Measurements from ENCODE around the gene SORD. TPM values are rescaled to one million over a fixed set of nuclear protein-coding genes. Genes with fewer than 3 reads are reported as not detected.
"Not testable (repeated sequence)": the region's sequence is repeated elsewhere in the genome, so short reads cannot be mapped to it uniquely, and the experiment has no call there.

Gene SORD
- total RNA-seq, 2 experiments from 2014 or later = 7.8 to 10.7 TPM

GRCh38 chr15:45101749-45102148 lies 78.8 kb downstream of the SORD start:
- DNase-seq = no peak
- Mint-ChIP-seq H3K4me1 (no peaks in the 10 kb centered on the region), H3K36me3 (no peaks in the 10 kb centered on the region), H3K9me3 (ENCODE audit: low read depth) (no peaks in the 10 kb centered on the region), H3K27me3 (peaks cover 8% of the 10 kb centered on the region), H3K4me3 (no peak overlapping the region), H3K27ac (no peak overlapping the region)
- CTCF ChIA-PET = no interaction called here
- ATAC-seq = no peak

- no peaks in the 10 kb centered on the region for H3K36me3 Mint-ChIP-seq
- H3K4me1 Mint-ChIP-seq = no peaks in the 10 kb centered on the region
- ATAC-seq (no peak), DNase-seq (no peak)
- H3K9me3 Mint-ChIP-seq (ENCODE audit: low read depth) = no peaks in the 10 kb centered on the region
- no peak overlapping the region for H3K27ac Mint-ChIP-seq
- peaks cover 8% of the 10 kb centered on the region for H3K27me3 Mint-ChIP-seq
- no peak overlapping the region for H3K4me3 Mint-ChIP-seq
- CTCF ChIA-PET = no interaction called here
These were observed 79.2 kb downstream of the SORD start for GRCh38 chr15:45102226-45102625.

- DNase-seq; ATAC-seq; H3K4me3 Mint-ChIP-seq; H3K36me3 Mint-ChIP-seq; H3K9me3 Mint-ChIP-seq (ENCODE audit: low read depth); CTCF ChIA-PET; H3K27ac Mint-ChIP-seq; H3K4me1 Mint-ChIP-seq: not testable (repeated sequence)
- peaks cover 12% of the 10 kb centered on the region for H3K27me3 Mint-ChIP-seq
These were observed 81.2 kb downstream of the SORD start for GRCh38 chr15:45104170-45104569.

- Mint-ChIP-seq H3K27me3 (peaks cover 25% of the 10 kb centered on the region), H3K9me3 (ENCODE audit: low read depth) (no peaks in the 10 kb centered on the region), H3K4me1 (no peaks in the 10 kb centered on the region), H3K4me3 (no peak overlapping the region), H3K27ac (no peak overlapping the region), H3K36me3 (no peaks in the 10 kb centered on the region)
- no peak for DNase-seq
- no peak for ATAC-seq
- CTCF ChIA-PET = interaction anchor here (3.4 kb wide), 1 partner anchor 12 kb away, joined by 12 read pairs; no protein-coding TSS in a partner anchor
These were observed 82.6 kb downstream of the SORD start for GRCh38 chr15:45105586-45105985.

GRCh38 chr15:45106002-45106790 lies 83.2 kb downstream of the SORD start:
- Mint-ChIP-seq H3K27ac (no peak overlapping the region), H3K27me3 (peaks cover 27% of the 10 kb centered on the region), H3K36me3 (no peaks in the 10 kb centered on the region), H3K9me3 (ENCODE audit: low read depth) (no peaks in the 10 kb centered on the region), H3K4me3 (no peak overlapping the region), H3K4me1 (no peaks in the 10 kb centered on the region)
- DNase-seq = no peak
- CTCF ChIA-PET = interaction anchor here (3.4 kb wide), 1 partner anchor 12 kb away, joined by 12 read pairs; no protein-coding TSS in a partner anchor
- no peak for ATAC-seq

GRCh38 chr15:45107941-45108630 lies 85.1 kb downstream of the SORD start:
- CTCF ChIA-PET = interaction anchor here (0.7 to 3.4 kb wide), 3 partner anchors 10 to 140 kb away, joined by 3 to 12 read pairs (median 3); no protein-coding TSS in a partner anchor
- Mint-ChIP-seq H3K36me3 (no peaks in the 10 kb centered on the region), H3K9me3 (ENCODE audit: low read depth) (no peaks in the 10 kb centered on the region), H3K4me1 (peaks cover 8% of the 10 kb centered on the region), H3K4me3 (no peak overlapping the region), H3K27me3 (peaks cover 41% of the 10 kb centered on the region), H3K27ac (no peak overlapping the region)
- DNase-seq (no peak), ATAC-seq (no peak)

- ATAC-seq (no peak), DNase-seq (no peak)
- Mint-ChIP-seq H3K36me3 (no peaks in the 10 kb centered on the region), H3K4me1 (peaks cover 13% of the 10 kb centered on the region), H3K27me3 (peaks cover 56% of the 10 kb centered on the region), H3K9me3 (ENCODE audit: low read depth) (no peaks in the 10 kb centered on the region), H3K4me3 (no peak overlapping the region), H3K27ac (no peak overlapping the region)
- CTCF ChIA-PET = interaction anchor here (2.0 kb wide), 1 partner anchor 8 kb away, joined by 6 read pairs; no protein-coding TSS in a partner anchor
These were observed 87.3 kb downstream of the SORD start for GRCh38 chr15:45110256-45110820.

GRCh38 chr15:45111390-45112142 lies 88.6 kb downstream of the SORD start:
- no peaks in the 10 kb centered on the region for H3K9me3 Mint-ChIP-seq (ENCODE audit: low read depth)
- peaks cover 18% of the 10 kb centered on the region for H3K4me1 Mint-ChIP-seq
- H3K4me3 Mint-ChIP-seq = no peak overlapping the region
- peaks cover 68% of the 10 kb centered on the region for H3K27me3 Mint-ChIP-seq
- H3K27ac Mint-ChIP-seq = no peak overlapping the region
- CTCF ChIA-PET = no interaction called here
- DNase-seq (no peak), ATAC-seq (no peak)
- H3K36me3 Mint-ChIP-seq = no peaks in the 10 kb centered on the region

- Mint-ChIP-seq H3K4me3 (peak overlapping the region; percentile 8), H3K4me1 (peaks cover 21% of the 10 kb centered on the region), H3K9me3 (ENCODE audit: low read depth) (no peaks in the 10 kb centered on the region), H3K27me3 (peaks cover 74% of the 10 kb centered on the region), H3K36me3 (no peaks in the 10 kb centered on the region), H3K27ac (no peak overlapping the region)
- no peak for ATAC-seq
- CTCF ChIA-PET = no interaction called here
- DNase-seq = no peak
These were observed 89.2 kb downstream of the SORD start for GRCh38 chr15:45112143-45112590.

- Mint-ChIP-seq H3K4me3 (peak overlapping the region; percentile 8), H3K36me3 (no peaks in the 10 kb centered on the region), H3K4me1 (peaks cover 27% of the 10 kb centered on the region), H3K27ac (no peak overlapping the region), H3K9me3 (ENCODE audit: low read depth) (no peaks in the 10 kb centered on the region), H3K27me3 (peaks cover 80% of the 10 kb centered on the region)
- DNase-seq (no peak), ATAC-seq (no peak)
- CTCF ChIA-PET = interaction anchor here (0.9 kb wide), 1 partner anchor 259 kb away, joined by 3 read pairs; no protein-coding TSS in a partner anchor
These were observed 89.8 kb downstream of the SORD start for GRCh38 chr15:45112591-45113379.

GRCh38 chr15:45113380-45113990 lies 90.5 kb downstream of the SORD start:
- ATAC-seq (no peak), DNase-seq (no peak)
- Mint-ChIP-seq H3K36me3 (no peaks in the 10 kb centered on the region), H3K9me3 (ENCODE audit: low read depth) (no peaks in the 10 kb centered on the region), H3K4me3 (no peak overlapping the region), H3K4me1 (peaks cover 32% of the 10 kb centered on the region), H3K27ac (no peak overlapping the region), H3K27me3 (peaks cover 87% of the 10 kb centered on the region)
- CTCF ChIA-PET = interaction anchor here (0.9 kb wide), 1 partner anchor 260 kb away, joined by 3 read pairs; no protein-coding TSS in a partner anchor

GRCh38 chr15:45114076-45114750 lies 91.2 kb downstream of the SORD start, which contains the start of the genes DUOX2 and DUOXA2:
Gene DUOX2, minus strand, starts transcription at chr15:45114172. Its CDS starts 761 bp downstream, at chr15:45113411.
Gene DUOXA2, plus strand, starts transcription at chr15:45114326. Its CDS starts 280 bp downstream, at chr15:45114606.
- Mint-ChIP-seq H3K4me3 (no peak within 1 kb of the TSS), H3K36me3 (no peaks in the 10 kb centered on the region)

More at GRCh38 chr15:45114076-45114750, 91.2 kb downstream of the SORD start, which contains the start of the genes DUOX2 and DUOXA2:
- Mint-ChIP-seq H3K4me1 (peaks cover 32% of the 10 kb centered on the region), H3K9me3 (ENCODE audit: low read depth) (no peaks in the 10 kb centered on the region), H3K27me3 (peaks cover 83% of the 10 kb centered on the region), H3K27ac (no peak within 1 kb of the TSS)
- DNase-seq (no peak), ATAC-seq (no peak)
- CTCF ChIA-PET = interaction anchor here (1.2 kb wide), 1 partner anchor 17 kb away, joined by 3 read pairs; no protein-coding TSS in a partner anchor
